GM12801 (cell line): ENCODE results near the gene AIDA.

Experiments used
- CTCF ChIP-seq: IDR thresholded peaks from one replicate; pipeline ENCODE4 v1.5.1; 2011; ENCODE audit warnings: control low read depth; ENCODE audit not compliant: insufficient read length; ENCODE audit errors: extremely low read depth

AIDA gene

GRCh38 chr1:222652676-222653075, 59.6 kb downstream of the AIDA start:
- no peak for TF ChIP-seq CTCF

DNA sequence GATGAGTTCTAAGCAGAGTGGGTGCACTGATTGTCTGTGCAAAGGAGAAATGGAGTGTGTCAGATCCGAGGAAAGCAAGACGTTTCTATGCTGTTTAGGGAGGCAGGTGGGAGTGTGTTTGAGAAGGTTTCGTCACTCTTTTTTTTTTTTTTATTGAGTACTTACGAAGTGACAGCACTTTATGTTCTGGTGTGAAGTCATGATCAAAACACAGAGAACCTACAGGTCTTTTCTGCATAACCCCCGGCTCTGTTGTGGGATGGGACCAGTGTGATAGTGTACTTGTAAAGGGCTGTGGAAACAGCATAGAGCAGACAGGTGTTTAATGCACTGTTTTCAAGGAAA, 67.7 kb downstream of the AIDA start:
- no peak for TF ChIP-seq CTCF

DNA sequence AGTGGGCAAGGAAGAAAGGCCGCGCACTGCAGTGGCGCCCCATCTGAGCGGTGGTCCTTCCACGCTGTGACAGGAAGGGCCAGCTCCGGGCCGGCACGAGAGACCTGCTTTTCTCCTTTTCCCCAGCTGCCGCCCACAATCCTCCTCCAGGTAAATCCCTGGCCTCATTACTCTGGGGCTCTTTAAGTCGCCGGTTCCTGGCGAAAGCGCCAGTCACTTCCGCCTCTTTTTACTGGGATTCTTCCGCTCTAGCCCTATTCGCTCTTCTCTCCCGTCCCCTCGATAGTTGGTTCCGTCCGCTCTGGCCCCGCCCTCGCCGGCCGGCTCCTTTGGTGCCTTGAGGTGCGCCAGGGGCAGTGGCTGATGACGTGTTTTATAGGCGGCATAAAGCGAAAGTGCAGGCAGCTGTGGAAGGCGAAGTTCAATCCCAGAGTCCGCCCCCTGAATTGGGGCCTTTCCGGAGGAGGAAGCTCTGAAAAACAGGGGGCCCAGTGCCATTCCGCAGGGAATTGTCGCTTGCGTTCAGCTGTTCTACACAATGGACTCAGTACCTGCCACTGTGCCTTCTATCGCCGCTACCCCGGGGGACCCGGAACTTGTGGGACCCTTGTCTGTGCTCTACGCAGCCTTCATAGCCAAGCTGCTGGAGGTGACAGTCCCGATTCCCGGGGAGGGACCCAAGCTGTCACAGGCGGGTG, 68.2 kb downstream of the AIDA start:
- no peak for TF ChIP-seq CTCF

DNA sequence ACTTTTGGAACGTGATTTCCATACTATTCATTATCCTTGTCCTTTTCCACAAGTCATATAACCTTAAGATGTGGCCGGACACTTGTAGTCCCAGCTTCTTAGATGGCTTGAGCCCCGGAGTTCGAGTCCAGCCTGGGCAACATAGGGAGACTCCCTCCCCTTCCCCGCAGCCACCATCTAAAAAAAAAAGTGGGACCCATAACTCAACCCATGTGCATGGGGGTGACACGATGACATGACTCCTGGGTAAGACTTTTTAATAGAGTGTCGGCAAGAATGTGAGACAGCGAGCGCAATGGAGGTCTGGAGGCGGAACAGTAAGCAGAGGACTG, 68.7 kb downstream of the AIDA start:
- TF ChIP-seq CTCF, result no peak

- no peak for TF ChIP-seq CTCF
These were observed 69.8 kb downstream of the AIDA start for GRCh38 chr1:222642468-222642867.

DNA sequence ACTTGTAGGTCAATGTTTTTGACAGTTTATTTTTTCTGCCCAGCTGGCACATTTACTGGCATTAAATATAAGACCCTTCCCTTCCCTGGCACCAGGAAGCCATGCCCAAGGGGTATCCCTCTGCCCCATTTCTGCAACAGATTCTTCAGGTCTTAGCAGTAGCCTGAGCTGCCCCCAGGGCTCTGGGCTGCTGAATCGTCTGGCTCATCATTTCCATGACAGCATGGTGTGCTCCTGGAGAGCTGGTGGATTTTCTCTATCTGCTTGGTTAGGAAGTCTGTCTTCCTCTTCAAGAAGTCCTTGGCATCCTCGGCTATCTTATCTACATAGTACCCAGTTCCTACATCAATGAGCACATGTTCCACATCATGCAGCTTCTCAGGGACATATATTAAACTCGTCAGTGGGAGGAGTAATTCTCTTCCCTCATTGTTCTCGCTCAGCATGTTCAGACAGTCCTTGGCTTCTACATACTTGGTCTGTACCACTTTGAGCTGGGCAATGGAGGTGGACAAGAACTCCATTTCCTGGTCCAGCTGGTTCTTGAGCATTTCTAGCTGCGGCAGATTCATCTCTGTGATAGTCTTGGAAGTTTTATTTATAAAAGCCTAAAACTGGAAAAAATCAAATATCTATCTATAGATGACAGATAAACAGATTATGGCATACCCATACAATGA, 70.9 kb downstream of the AIDA start:
- TF ChIP-seq CTCF, result no peak

DNA sequence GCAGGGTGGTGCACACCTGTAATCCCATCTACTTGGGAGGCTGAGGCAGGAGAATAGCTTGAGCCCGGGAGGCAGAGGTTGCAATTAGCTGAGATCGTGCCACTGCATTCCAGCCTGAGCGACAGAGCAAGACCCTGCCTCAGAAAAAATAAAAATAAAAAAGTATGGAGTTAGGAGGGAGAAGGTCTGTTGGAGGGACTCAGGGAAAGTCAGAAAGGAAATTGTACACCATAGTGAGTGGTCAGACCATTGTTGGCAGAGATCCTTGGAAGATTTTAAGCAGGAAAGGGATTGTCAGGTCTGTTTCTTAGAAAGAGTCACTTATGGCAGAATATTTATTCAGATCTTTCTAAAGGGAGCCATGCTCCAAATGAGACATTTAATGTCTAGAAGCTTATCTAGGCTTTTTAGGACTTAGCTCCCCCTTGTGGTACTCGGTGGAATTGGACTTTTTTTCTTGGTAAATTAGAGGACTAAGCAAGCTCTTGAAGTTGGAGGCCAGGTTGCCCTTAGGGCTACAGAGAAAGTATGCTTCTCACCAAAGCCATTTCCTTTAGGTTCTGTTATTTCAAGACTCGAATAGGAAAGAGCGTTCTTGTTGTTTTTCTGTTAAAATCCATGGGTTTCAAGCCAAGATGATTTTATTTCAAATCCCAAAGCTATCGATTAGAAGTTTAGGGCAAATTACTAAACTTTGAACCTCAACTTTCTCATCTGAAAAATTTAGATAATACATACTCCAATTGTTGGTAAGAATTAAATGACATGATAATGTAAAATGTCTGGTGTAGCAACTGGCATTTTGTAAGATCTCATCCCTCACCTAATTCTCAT, 77.9 kb downstream of the AIDA start:
- TF ChIP-seq CTCF, result peak; percentile 38
